ENCODE results near the gene SLAMF8. TPM values are rescaled to one million over a fixed set of nuclear protein-coding genes. Genes with fewer than 3 reads are reported as not detected.

SLAMF8 gene
- total and polyA plus RNA-seq, 2 of the 8 experiments (the other 6 are each of a cell fraction or from before 2014, with no cell fraction given) = not detected

- TF ChIP-seq CHD7 (IDR thresholded peaks at IDR 0.05; ENCODE audit: insufficient replicate concordance, low read length) (no peak), CBX8 (IDR thresholded peaks at IDR 0.05; ENCODE audit: borderline replicate concordance, low read depth, low read length) (no peak), CBX5 (IDR thresholded peaks at IDR 0.05; ENCODE audit: low read depth, low read length) (no peak), ZNF274 (IDR thresholded peaks at IDR 0.05; ENCODE audit: borderline replicate concordance, extremely low read depth, low read length) (no peak), RNF2 (IDR thresholded peaks at IDR 0.05; ENCODE audit: borderline replicate concordance, low read depth, low read length, missing control alignments, poor library complexity, severe bottlenecking) (no peak), JUN (IDR thresholded peaks at IDR 0.05; ENCODE audit: low read depth, low read length) (no peak), RXRA (IDR thresholded peaks at IDR 0.05; ENCODE audit: insufficient read depth, low read depth, low read length) (no peak), ASH2L (IDR thresholded peaks at IDR 0.05; ENCODE audit: low read length) (no peak), CHD2 (IDR thresholded peaks at IDR 0.05; ENCODE audit: low read length) (no peak)
Observed at GRCh38 chr1:159881622-159882526, 55.2 kb downstream of the SLAMF8 start (continued).
